ENCODE measurements around the gene DOC2A.

DNA sequence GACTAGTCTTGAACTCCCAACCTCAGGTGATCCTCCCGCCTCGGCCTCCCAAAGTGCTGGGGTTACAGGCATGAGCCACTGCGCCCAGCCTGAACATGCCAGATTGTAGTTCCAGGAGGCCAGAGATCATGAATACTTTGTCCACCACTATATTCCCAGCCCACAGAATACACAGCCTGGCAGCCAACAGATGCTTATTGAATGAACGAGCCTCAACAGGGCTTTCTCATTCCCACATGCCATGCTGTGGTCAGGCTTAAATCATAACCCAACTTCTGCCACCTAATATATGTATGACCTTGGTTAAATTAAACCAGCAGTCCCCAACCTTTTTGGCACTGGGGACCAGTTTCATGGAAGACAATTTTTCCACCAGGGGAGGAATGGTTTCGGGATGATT, 52.1 kb downstream of the DOC2A start:
- TF ChIP-seq, protein P1, sequence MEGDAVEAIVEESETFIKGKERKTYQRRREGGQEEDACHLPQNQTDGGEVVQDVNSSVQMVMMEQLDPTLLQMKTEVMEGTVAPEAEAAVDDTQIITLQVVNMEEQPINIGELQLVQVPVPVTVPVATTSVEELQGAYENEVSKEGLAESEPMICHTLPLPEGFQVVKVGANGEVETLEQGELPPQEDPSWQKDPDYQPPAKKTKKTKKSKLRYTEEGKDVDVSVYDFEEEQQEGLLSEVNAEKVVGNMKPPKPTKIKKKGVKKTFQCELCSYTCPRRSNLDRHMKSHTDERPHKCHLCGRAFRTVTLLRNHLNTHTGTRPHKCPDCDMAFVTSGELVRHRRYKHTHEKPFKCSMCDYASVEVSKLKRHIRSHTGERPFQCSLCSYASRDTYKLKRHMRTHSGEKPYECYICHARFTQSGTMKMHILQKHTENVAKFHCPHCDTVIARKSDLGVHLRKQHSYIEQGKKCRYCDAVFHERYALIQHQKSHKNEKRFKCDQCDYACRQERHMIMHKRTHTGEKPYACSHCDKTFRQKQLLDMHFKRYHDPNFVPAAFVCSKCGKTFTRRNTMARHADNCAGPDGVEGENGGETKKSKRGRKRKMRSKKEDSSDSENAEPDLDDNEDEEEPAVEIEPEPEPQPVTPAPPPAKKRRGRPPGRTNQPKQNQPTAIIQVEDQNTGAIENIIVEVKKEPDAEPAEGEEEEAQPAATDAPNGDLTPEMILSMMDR (IDR thresholded peaks at IDR 0.05; ENCODE audit: poor library complexity, severe bottlenecking): no peak
- no peak for TF ChIP-seq EZH2 (IDR thresholded peaks at IDR 0.05; ENCODE audit: borderline replicate concordance, insufficient read depth, low read length, poor library complexity, severe bottlenecking)
- no peak for TF ChIP-seq POLR2AphosphoS5 (IDR thresholded peaks at IDR 0.05)
- TF ChIP-seq MXI1 (conservative IDR thresholded peaks at IDR 0.05; ENCODE audit: poor library complexity, severe bottlenecking): no peak
- no peak for TF ChIP-seq EP300 (conservative IDR thresholded peaks at IDR 0.05; ENCODE audit: poor library complexity, severe bottlenecking)
- TF ChIP-seq RAD21 (conservative IDR thresholded peaks at IDR 0.05): no peak
- no peak for TF ChIP-seq SMC3 (conservative IDR thresholded peaks at IDR 0.05; ENCODE audit: poor library complexity)
- TF ChIP-seq TAF1 (IDR thresholded peaks at IDR 0.05; ENCODE audit: low read depth): no peak
- TF ChIP-seq, protein P2, sequence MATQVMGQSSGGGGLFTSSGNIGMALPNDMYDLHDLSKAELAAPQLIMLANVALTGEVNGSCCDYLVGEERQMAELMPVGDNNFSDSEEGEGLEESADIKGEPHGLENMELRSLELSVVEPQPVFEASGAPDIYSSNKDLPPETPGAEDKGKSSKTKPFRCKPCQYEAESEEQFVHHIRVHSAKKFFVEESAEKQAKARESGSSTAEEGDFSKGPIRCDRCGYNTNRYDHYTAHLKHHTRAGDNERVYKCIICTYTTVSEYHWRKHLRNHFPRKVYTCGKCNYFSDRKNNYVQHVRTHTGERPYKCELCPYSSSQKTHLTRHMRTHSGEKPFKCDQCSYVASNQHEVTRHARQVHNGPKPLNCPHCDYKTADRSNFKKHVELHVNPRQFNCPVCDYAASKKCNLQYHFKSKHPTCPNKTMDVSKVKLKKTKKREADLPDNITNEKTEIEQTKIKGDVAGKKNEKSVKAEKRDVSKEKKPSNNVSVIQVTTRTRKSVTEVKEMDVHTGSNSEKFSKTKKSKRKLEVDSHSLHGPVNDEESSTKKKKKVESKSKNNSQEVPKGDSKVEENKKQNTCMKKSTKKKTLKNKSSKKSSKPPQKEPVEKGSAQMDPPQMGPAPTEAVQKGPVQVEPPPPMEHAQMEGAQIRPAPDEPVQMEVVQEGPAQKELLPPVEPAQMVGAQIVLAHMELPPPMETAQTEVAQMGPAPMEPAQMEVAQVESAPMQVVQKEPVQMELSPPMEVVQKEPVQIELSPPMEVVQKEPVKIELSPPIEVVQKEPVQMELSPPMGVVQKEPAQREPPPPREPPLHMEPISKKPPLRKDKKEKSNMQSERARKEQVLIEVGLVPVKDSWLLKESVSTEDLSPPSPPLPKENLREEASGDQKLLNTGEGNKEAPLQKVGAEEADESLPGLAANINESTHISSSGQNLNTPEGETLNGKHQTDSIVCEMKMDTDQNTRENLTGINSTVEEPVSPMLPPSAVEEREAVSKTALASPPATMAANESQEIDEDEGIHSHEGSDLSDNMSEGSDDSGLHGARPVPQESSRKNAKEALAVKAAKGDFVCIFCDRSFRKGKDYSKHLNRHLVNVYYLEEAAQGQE (IDR thresholded peaks at IDR 0.05; ENCODE audit: borderline replicate concordance): no peak

All from neural cell (in vitro differentiated cells).